K562 (cell line): ENCODE data around the gene PPP4R3A. TPM values are rescaled to one million over a fixed set of nuclear protein-coding genes. Genes with fewer than 3 reads are reported as not detected.

Experiments
- ATF1 ChIP-seq, 2 experiments: fragments of 450-650 bp in 1 of 2; IDR thresholded peaks; 2 replicates each; pipeline ENCODE4 v1.6.1; 2016; ENCODE audit warnings: missing compliant biosample characterization in 1 of 2, missing genetic modification characterization in 1 of 2
- ELK1 ChIP-seq: sonication (generic); formaldehyde crosslinking; IDR thresholded peaks from 2 replicates; pipeline ENCODE4 v1.8.1; 2022; ENCODE audit warnings: missing genetic modification reagents
- ETS1 ChIP-seq: conservative IDR thresholded peaks from 2 replicates; pipeline ENCODE4 v1.6.1; 2011; ENCODE audit warnings: low read depth, mild to moderate bottlenecking, low read length; ENCODE audit not compliant: control insufficient read depth
- HMG20A ChIP-seq: fragments of 450-650 bp; formaldehyde crosslinking; conservative IDR thresholded peaks from 2 replicates; pipeline ENCODE4 v1.4.0; 2020; ENCODE audit warnings: mild to moderate bottlenecking, mixed read lengths
- LARP7 ChIP-seq: fragments of 450-650 bp; IDR thresholded peaks from 2 replicates; pipeline ENCODE4 v1.6.1; 2016
- MCM5 ChIP-seq: fragments of 450-650 bp; IDR thresholded peaks from 2 replicates; pipeline ENCODE4 v1.6.1; 2016; ENCODE audit warnings: low read depth
- NKRF ChIP-seq: fragments of 450-650 bp; IDR thresholded peaks from 2 replicates; pipeline ENCODE4 v1.6.1; 2016; ENCODE audit warnings: borderline replicate concordance
- PCBP2 ChIP-seq: fragments of 200-400 bp; formaldehyde crosslinking; IDR thresholded peaks from 2 replicates; pipeline ENCODE4 v1.6.1; 2018; ENCODE audit warnings: low read length, low read depth, mild to moderate bottlenecking, moderate library complexity; ENCODE audit not compliant: poor library complexity, severe bottlenecking
- SAFB ChIP-seq: fragments of 200-400 bp; formaldehyde crosslinking; IDR thresholded peaks from 2 replicates; pipeline ENCODE4 v1.6.1; 2017; ENCODE audit warnings: low read depth, low read length, borderline replicate concordance
- SMAD3 ChIP-seq: fragments of 450-650 bp; formaldehyde crosslinking; conservative IDR thresholded peaks from 2 replicates; pipeline ENCODE4 v1.4.0; 2020; ENCODE audit warnings: mild to moderate bottlenecking
- SPI1 ChIP-seq: IDR thresholded peaks from 2 replicates; pipeline ENCODE4 v1.6.1; 2011; ENCODE audit warnings: low read depth, low read length, control low read depth, borderline replicate concordance
- ZBTB9 ChIP-seq: fragments of 450-650 bp; formaldehyde crosslinking; IDR thresholded peaks from 2 replicates; pipeline ENCODE4 v1.4.0; 2020; ENCODE audit warnings: mild to moderate bottlenecking, moderate library complexity
- ZKSCAN3 ChIP-seq: fragments of 250-450 bp; sonication (Bioruptor Pico); IDR thresholded peaks from 2 replicates; pipeline ENCODE4 v1.4.0; 2020
- ZNF398 ChIP-seq: fragments of 250-450 bp; sonication (Bioruptor Pico); IDR thresholded peaks from 2 replicates; pipeline ENCODE4 v1.8.0; 2021; ENCODE audit warnings: moderate library complexity, mild to moderate bottlenecking, inconsistent platforms
- ZZZ3 ChIP-seq: fragments of 450-650 bp; IDR thresholded peaks from 2 replicates; pipeline ENCODE4 v1.6.1; 2016; ENCODE audit warnings: antibody characterized with exemption, mild to moderate bottlenecking, moderate library complexity
- polyA plus RNA-seq, 8 experiments: library from polyadenylated mRNA; depleted of rRNA in 4 of 8; stranded (reverse) in 5 of 8; unstranded in 3 of 8; fragments of >200 nt; fragmentation: Nextera tagmentation in 2 of 8; fragmentation: Illumina TruSeq in 1 of 8; extraction: Ambion mirVana in 2 of 8; extraction: Trizol in 1 of 8; gene quantifications; 2 replicates each; pipeline versions ENCODE4 v1.2.1 to v1.2.3, GENCODE V29; 2011 to 2014; ENCODE audit warnings: inconsistent platforms in 1 of 8, missing spikeins in 1 of 8
- total RNA-seq, 7 experiments: library from RNA; depleted of rRNA in 6 of 7; stranded (reverse); fragments of >200 nt in 6 of 7; fragmentation: Illumina TruSeq in 2 of 7; extraction: Trizol in 2 of 7; gene quantifications; 2 replicates each; pipeline versions ENCODE4 v1.2.1 to v1.2.3, GENCODE V29; 2011 to 2021; ENCODE audit warnings: low replicate concordance in 1 of 7
- TF ChIP-seq, protein P1 (sequence below), 2 experiments: fragments of 450-650 bp; conservative IDR thresholded peaks; 2 replicates each; pipeline ENCODE4 v1.6.1; 2017; ENCODE audit warnings: mild to moderate bottlenecking in 2 of 2, moderate library complexity in 2 of 2

PPP4R3A gene
- total and polyA plus RNA-seq, 9 of the 15 experiments (the other 6 are each of a cell fraction or from before 2014, with no cell fraction given): 9.5 to 54.9 (median 44.9) TPM

DNA sequence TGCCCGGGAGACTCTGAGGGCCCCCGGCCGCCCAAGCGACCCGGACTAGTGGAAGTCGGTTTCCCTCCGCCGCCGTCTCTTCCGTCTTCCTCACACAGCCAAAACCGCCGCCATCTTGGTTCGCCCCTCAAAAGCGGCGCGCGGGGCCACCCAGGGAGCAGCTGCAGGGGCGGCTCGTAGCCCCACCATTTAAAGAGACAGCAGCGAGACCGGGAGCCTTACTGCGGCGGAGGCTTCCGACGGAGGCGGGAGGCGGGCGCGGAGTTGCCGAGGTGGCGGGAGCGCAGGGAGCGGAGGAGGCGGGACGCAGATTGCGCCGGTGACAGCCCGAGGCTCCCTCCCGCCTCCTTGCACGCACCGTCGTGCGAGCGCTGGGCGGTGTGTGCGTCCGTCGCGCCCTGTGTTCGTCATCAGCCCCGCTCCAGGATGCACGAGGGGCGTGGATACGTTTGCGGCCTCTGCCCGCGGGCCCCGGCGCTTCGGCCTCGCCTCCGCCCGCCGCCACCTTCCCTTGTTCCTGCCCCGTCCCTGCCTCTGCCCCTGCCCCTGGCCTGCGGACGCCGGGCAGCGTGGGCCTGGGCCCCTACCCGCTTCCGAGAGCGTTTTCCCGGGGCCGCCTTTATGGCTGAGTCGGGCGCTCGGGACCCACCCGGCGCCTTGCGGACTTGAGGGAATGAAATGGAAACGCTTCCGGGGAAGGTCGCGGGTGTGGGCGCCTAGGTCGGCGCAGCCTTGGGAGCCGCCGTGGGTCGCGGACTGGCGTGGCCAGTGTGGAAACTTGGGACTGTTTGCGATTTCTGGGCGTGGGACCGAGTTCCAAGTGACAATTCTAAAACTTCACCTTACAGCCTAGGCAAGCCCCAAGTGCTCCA, at the start of gene PPP4R3A (continued):
- no peak for TF ChIP-seq ELK1
- no peak for TF ChIP-seq MCM5
- no peak for TF ChIP-seq ZNF398 (CRISPR knock-in tag)
- TF ChIP-seq, protein P1, sequence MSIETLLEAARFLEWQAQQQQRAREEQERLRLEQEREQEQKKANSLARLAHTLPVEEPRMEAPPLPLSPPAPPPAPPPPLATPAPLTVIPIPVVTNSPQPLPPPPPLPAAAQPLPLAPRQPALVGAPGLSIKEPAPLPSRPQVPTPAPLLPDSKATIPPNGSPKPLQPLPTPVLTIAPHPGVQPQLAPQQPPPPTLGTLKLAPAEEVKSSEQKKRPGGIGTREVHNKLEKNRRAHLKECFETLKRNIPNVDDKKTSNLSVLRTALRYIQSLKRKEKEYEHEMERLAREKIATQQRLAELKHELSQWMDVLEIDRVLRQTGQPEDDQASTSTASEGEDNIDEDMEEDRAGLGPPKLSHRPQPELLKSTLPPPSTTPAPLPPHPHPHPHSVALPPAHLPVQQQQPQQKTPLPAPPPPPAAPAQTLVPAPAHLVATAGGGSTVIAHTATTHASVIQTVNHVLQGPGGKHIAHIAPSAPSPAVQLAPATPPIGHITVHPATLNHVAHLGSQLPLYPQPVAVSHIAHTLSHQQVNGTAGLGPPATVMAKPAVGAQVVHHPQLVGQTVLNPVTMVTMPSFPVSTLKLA (conservative IDR thresholded peaks at IDR 0.05): peak; percentile 85 to 96
- peak; percentile 93 for TF ChIP-seq ATF1 (CRISPR knock-in tag; IDR thresholded peaks at IDR 0.05)
- TF ChIP-seq ATF1 (tag; IDR thresholded peaks at IDR 0.05): peak; percentile 98
- TF ChIP-seq HMG20A: no peak
- TF ChIP-seq ZZZ3: no peak
- no peak for TF ChIP-seq PCBP2
- TF ChIP-seq ZBTB9 (CRISPR knock-in tag): peak; percentile 38; the same call in 1 of the 2 replicates
- no peak for TF ChIP-seq SMAD3 (CRISPR knock-in tag)
- TF ChIP-seq LARP7: no peak
- TF ChIP-seq SAFB: peak; percentile 76
- TF ChIP-seq ZKSCAN3: no peak
- TF ChIP-seq NKRF: peak; percentile 59; the same call in 1 of the 2 replicates
- TF ChIP-seq ETS1: peak; percentile 34; the same call in 1 of the 2 replicates
- no peak for TF ChIP-seq SPI1
